ENCODE results near the gene KCNK3.

DNA sequence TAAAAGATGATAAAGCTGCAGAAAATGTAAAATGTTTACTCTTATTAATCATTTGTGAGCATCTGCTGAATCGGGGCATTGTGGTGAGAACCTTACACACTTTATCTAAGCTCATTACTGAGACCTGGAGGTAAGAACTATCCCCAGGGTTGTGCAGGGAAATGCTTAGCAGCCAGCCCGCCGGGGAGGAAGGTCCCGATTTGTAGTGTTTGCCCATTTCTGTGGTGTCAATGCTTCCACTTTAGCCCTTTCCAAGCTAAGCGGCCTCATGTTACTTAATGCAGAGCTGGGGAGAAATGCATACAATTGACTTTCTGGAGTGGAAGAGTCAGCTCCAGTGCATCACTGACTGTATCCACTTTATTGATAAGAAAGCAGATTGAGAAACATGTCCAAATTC, 20.8 kb upstream of the KCNK3 start:
- TF ChIP-seq, protein P1, sequence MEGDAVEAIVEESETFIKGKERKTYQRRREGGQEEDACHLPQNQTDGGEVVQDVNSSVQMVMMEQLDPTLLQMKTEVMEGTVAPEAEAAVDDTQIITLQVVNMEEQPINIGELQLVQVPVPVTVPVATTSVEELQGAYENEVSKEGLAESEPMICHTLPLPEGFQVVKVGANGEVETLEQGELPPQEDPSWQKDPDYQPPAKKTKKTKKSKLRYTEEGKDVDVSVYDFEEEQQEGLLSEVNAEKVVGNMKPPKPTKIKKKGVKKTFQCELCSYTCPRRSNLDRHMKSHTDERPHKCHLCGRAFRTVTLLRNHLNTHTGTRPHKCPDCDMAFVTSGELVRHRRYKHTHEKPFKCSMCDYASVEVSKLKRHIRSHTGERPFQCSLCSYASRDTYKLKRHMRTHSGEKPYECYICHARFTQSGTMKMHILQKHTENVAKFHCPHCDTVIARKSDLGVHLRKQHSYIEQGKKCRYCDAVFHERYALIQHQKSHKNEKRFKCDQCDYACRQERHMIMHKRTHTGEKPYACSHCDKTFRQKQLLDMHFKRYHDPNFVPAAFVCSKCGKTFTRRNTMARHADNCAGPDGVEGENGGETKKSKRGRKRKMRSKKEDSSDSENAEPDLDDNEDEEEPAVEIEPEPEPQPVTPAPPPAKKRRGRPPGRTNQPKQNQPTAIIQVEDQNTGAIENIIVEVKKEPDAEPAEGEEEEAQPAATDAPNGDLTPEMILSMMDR (IDR thresholded peaks at IDR 0.05): no peak
- no peak for TF ChIP-seq ZFX (IDR thresholded peaks at IDR 0.05; ENCODE audit: borderline replicate concordance)
